HepG2 (cell line): Measurements from ENCODE around the gene TAOK3. TPM values are rescaled to one million over a fixed set of nuclear protein-coding genes. Genes with fewer than 3 reads are reported as not detected.

Experiments
- FOXK2 ChIP-seq: fragments of 450-650 bp; IDR thresholded peaks from 2 replicates; pipeline ENCODE4 v1.6.1; 2016
- MATR3 ChIP-seq: sonication (generic); formaldehyde crosslinking; IDR thresholded peaks from 2 replicates; pipeline ENCODE4 v1.4.0; 2020; ENCODE audit warnings: missing genetic modification reagents
- NFKB2 ChIP-seq: sonication (generic); formaldehyde crosslinking; IDR thresholded peaks from 2 replicates; pipeline ENCODE4 v1.4.0; 2020; ENCODE audit warnings: missing genetic modification reagents, borderline replicate concordance
- NPAS2 ChIP-seq: sonication (generic); formaldehyde crosslinking; IDR thresholded peaks from 2 replicates; pipeline ENCODE4 v1.8.0; 2022; ENCODE audit warnings: mild to moderate bottlenecking, missing genetic modification reagents, borderline replicate concordance
- PHB2 ChIP-seq: fragments of 450-650 bp; IDR thresholded peaks from 2 replicates; pipeline ENCODE4 v1.6.1; 2018; ENCODE audit not compliant: partially characterized antibody
- PHF5A ChIP-seq: IDR thresholded peaks from one replicate; pipeline ENCODE4 v1.6.1; 2018; ENCODE audit warnings: low read depth, missing genetic modification reagents; ENCODE audit not compliant: unreplicated experiment
- REXO4 ChIP-seq: sonication (generic); formaldehyde crosslinking; IDR thresholded peaks from 2 replicates; pipeline ENCODE4 v1.8.0; 2022; ENCODE audit warnings: missing genetic modification reagents, mild to moderate bottlenecking, borderline replicate concordance
- SIX1 ChIP-seq: sonication (generic); formaldehyde crosslinking; IDR thresholded peaks from 2 replicates; pipeline ENCODE4 v1.4.0; 2020; ENCODE audit warnings: missing genetic modification reagents, borderline replicate concordance
- SIX4 ChIP-seq: sonication (generic); formaldehyde crosslinking; IDR thresholded peaks from 2 replicates; pipeline ENCODE4 v1.4.0; 2020; ENCODE audit warnings: missing genetic modification reagents
- TARDBP ChIP-seq: sonication (generic); formaldehyde crosslinking; IDR thresholded peaks from 2 replicates; pipeline ENCODE4 v1.8.0; 2022; ENCODE audit warnings: mild to moderate bottlenecking, missing genetic modification reagents
- ZKSCAN1 ChIP-seq: fragments of 150-350 bp; IDR thresholded peaks from 2 replicates; pipeline ENCODE4 v1.6.1; 2014; ENCODE audit warnings: low read length
- ZNF10 ChIP-seq: sonication (generic); formaldehyde crosslinking; IDR thresholded peaks from 2 replicates; pipeline ENCODE4 v1.4.0; 2020; ENCODE audit warnings: mild to moderate bottlenecking, low read depth, missing genetic modification reagents, borderline replicate concordance
- ZNF530 ChIP-seq: sonication (generic); formaldehyde crosslinking; IDR thresholded peaks from 2 replicates; pipeline ENCODE4 v1.5.0; 2020; ENCODE audit warnings: low read depth, mild to moderate bottlenecking, missing genetic modification reagents
- ZNF7 ChIP-seq: IDR thresholded peaks from 2 replicates; pipeline ENCODE4 v1.6.1; 2016; ENCODE audit warnings: missing biosample characterization, missing genetic modification reagents
- ZNF775 ChIP-seq: sonication (generic); formaldehyde crosslinking; IDR thresholded peaks from 2 replicates; pipeline ENCODE4 v1.4.0; 2020; ENCODE audit warnings: missing genetic modification reagents, mild to moderate bottlenecking, moderate library complexity, borderline replicate concordance
- ZSCAN20 ChIP-seq: sonication (generic); formaldehyde crosslinking; IDR thresholded peaks from 2 replicates; pipeline ENCODE4 v1.4.0; 2020; ENCODE audit warnings: missing genetic modification reagents, mild to moderate bottlenecking, borderline replicate concordance
- polyA plus RNA-seq, 8 experiments: library from polyadenylated mRNA; depleted of rRNA in 3 of 8; stranded (reverse) in 7 of 8; unstranded in 1 of 8; fragments of >200 nt; fragmentation: Illumina TruSeq in 4 of 8; extraction: Trizol in 4 of 8; gene quantifications; 2 replicates each; pipeline versions ENCODE4 v1.2.1 to v1.2.3, GENCODE V29; 2011 to 2016; ENCODE audit warnings: low read depth in 4 of 8, missing spikeins in 1 of 8, mixed read lengths in 1 of 8; ENCODE audit not compliant: insufficient read depth in 1 of 8
- total RNA-seq, 5 experiments: library from RNA; depleted of rRNA; stranded (reverse); fragments of >200 nt; fragmentation: Illumina TruSeq; extraction: Trizol; gene quantifications; 2 replicates each; pipeline ENCODE4 v1.2.3, GENCODE V29; 2016; ENCODE audit warnings: low read depth in 1 of 5
- TF ChIP-seq, protein P1 (sequence below): sonication (generic); formaldehyde crosslinking; IDR thresholded peaks from 2 replicates; pipeline ENCODE4 v1.4.0; 2020; ENCODE audit warnings: missing genetic modification reagents
- TF ChIP-seq, protein P2 (sequence below): sonication (generic); formaldehyde crosslinking; IDR thresholded peaks from 2 replicates; pipeline ENCODE4 v1.5.1; 2020; ENCODE audit warnings: missing genetic modification reagents, mild to moderate bottlenecking, borderline replicate concordance
- TF ChIP-seq, protein P3 (sequence below), 2 experiments: fragments of 450-650 bp in 1 of 2; sonication (generic) in 1 of 2; formaldehyde crosslinking in 1 of 2; IDR thresholded peaks; 2 replicates each; pipeline versions ENCODE4 v1.6.1 to v1.8.0; 2016 to 2022; ENCODE audit warnings: antibody characterized with exemption in 1 of 2, mild to moderate bottlenecking in 1 of 2, missing genetic modification reagents in 1 of 2

The TAOK3 gene
- total and polyA plus RNA-seq, 2 of the 13 experiments (the other 11 are each of a cell fraction or from before 2014, with no cell fraction given): 10.4 to 12.3 TPM

DNA sequence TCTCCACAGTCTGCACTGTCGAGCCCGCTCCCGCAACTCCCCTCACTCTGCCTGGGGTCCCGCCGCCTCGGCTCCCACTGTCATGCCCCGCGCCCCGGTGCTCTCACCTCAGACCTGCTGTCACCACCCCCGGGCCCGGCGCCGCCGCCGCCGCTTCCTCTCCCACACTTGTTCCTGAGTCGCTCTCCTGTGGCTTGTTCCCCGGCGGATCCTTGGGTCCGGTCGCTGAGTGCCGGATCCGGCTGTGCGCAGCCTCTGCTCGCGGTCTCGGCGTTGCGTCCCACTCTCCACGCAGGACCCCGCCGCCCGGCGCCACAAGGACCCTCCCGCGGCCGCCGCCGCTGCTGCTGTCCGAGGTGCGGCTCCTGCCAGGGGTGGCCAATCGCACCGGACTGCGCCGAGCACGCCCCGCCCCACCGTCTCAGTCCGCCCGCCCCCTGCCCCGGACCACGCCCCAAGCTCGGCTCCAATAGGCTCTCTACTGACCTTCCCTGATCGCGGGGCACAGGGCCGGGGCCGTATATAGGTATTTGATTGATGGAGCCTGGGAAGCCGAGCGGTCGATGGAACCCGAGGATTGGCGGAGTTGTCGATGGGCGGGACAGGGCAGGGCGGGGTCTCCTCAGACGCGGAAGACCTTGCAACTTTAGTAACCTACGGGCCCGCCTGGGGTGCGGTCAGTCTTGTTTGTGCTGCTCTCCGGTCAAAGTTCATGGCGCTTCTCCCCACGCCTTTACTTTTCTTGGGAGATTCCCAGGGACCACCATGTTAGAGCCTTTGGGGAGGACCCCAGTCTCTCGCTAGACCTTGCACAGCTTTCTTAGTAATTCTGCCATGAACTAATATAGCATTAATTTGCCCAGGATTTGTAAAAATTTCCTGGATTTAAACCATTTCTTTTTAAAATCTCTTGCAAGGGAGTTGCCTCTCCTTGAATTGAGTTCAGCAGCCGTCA lies at the start of gene TAOK3 (continued):
- TF ChIP-seq ZNF10 (no peak), FOXK2 (no peak), SIX1 (CRISPR knock-in tag) (0 out of 2 replicates have a peak, but pooled peaks have one; percentile 2), REXO4 (CRISPR knock-in tag) (no peak), ZSCAN20 (CRISPR knock-in tag) (0 out of 2 replicates have a peak, but pooled peaks have one; percentile 43), ZNF775 (no peak), NFKB2 (CRISPR knock-in tag) (no peak), NPAS2 (CRISPR knock-in tag) (no peak), PHB2 (no peak), MATR3 (CRISPR knock-in tag) (no peak), ZNF530 (CRISPR knock-in tag) (no peak), SIX4 (CRISPR knock-in tag) (no peak), PHF5A (CRISPR knock-in tag) (peak; percentile 74), ZKSCAN1 (no peak), ZNF7 (CRISPR knock-in tag) (no peak), TARDBP (CRISPR knock-in tag) (no peak)
- TF ChIP-seq, protein P1, sequence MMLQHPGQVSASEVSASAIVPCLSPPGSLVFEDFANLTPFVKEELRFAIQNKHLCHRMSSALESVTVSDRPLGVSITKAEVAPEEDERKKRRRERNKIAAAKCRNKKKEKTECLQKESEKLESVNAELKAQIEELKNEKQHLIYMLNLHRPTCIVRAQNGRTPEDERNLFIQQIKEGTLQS (CRISPR knock-in tag): no peak
- TF ChIP-seq, protein P2, sequence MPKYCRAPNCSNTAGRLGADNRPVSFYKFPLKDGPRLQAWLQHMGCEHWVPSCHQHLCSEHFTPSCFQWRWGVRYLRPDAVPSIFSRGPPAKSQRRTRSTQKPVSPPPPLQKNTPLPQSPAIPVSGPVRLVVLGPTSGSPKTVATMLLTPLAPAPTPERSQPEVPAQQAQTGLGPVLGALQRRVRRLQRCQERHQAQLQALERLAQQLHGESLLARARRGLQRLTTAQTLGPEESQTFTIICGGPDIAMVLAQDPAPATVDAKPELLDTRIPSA (CRISPR knock-in tag): no peak; the same call in 1 of the 2 replicates
- TF ChIP-seq, protein P3, sequence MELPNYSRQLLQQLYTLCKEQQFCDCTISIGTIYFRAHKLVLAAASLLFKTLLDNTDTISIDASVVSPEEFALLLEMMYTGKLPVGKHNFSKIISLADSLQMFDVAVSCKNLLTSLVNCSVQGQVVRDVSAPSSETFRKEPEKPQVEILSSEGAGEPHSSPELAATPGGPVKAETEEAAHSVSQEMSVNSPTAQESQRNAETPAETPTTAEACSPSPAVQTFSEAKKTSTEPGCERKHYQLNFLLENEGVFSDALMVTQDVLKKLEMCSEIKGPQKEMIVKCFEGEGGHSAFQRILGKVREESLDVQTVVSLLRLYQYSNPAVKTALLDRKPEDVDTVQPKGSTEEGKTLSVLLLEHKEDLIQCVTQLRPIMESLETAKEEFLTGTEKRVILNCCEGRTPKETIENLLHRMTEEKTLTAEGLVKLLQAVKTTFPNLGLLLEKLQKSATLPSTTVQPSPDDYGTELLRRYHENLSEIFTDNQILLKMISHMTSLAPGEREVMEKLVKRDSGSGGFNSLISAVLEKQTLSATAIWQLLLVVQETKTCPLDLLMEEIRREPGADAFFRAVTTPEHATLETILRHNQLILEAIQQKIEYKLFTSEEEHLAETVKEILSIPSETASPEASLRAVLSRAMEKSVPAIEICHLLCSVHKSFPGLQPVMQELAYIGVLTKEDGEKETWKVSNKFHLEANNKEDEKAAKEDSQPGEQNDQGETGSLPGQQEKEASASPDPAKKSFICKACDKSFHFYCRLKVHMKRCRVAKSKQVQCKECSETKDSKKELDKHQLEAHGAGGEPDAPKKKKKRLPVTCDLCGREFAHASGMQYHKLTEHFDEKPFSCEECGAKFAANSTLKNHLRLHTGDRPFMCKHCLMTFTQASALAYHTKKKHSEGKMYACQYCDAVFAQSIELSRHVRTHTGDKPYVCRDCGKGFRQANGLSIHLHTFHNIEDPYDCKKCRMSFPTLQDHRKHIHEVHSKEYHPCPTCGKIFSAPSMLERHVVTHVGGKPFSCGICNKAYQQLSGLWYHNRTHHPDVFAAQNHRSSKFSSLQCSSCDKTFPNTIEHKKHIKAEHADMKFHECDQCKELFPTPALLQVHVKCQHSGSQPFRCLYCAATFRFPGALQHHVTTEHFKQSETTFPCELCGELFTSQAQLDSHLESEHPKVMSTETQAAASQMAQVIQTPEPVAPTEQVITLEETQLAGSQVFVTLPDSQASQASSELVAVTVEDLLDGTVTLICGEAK (IDR thresholded peaks at IDR 0.05): no peak
- TF ChIP-seq, protein P3 (CRISPR knock-in tag; IDR thresholded peaks at IDR 0.05): peak; percentile 66; the same call in 1 of the 2 replicates
